AG20443 (cell line): ENCODE measurements around the gene TUSC2.
A peak's percentile ranks its signal among the peaks of the same experiment; 100 is the strongest.
"Not testable (repeated sequence)": the region's sequence is repeated elsewhere in the genome, so short reads cannot be mapped to it uniquely, and the experiment has no call there.

Experiments used
- DNase-seq: peaks from one replicate; pipeline ENCODE4 v3.0.0; 2012; ENCODE audit warnings: low spot score, mixed read lengths

Gene TUSC2

GRCh38 chr3:50317300-50317699 lies 10.7 kb downstream of the TUSC2 start:
- no peak for DNase-seq

- DNase-seq = no peak
Observed at GRCh38 chr3:50316657-50317242, 11.3 kb downstream of the TUSC2 start.

- DNase-seq = no peak
Observed at GRCh38 chr3:50314816-50315215, 13.2 kb downstream of the TUSC2 start.

- no peak for DNase-seq
Observed at GRCh38 chr3:50314342-50314741, 13.7 kb downstream of the TUSC2 start.

- DNase-seq = not testable (repeated sequence)
Observed at GRCh38 chr3:50312041-50312440, 16.0 kb downstream of the TUSC2 start.

- no peak for DNase-seq
Observed at GRCh38 chr3:50304601-50305000, 23.4 kb downstream of the TUSC2 start.

- DNase-seq = no peak
Observed at GRCh38 chr3:50303013-50303815, 24.8 kb downstream of the TUSC2 start, which contains the start of gene HYAL1. HYAL1 (minus strand) TSS chr3:50303574; CDS start chr3:50302956, 618 bp downstream.

- no peak for DNase-seq
Observed at GRCh38 chr3:50302095-50303012, 25.7 kb downstream of the TUSC2 start.

- DNase-seq = no peak
Observed at GRCh38 chr3:50300681-50301254, 27.3 kb downstream of the TUSC2 start.

GRCh38 chr3:50299929-50300680 lies 27.9 kb downstream of the TUSC2 start:
- DNase-seq = peak; percentile 33

GRCh38 chr3:50299638-50299928 lies 28.4 kb downstream of the TUSC2 start:
- no peak for DNase-seq

GRCh38 chr3:50298836-50299637 lies 29.0 kb downstream of the TUSC2 start, which contains the start of the genes HYAL3 and NAA80:
HYAL3 (minus strand) TSS chr3:50299405; CDS start chr3:50295602, 3,803 bp downstream.
NAA80 (minus strand) TSS chr3:50299405; CDS start chr3:50297463, 1,942 bp downstream.
- DNase-seq = peak; percentile 99

GRCh38 chr3:50297896-50298725 lies 29.9 kb downstream of the TUSC2 start:
- no peak for DNase-seq

- no peak for DNase-seq
Observed at GRCh38 chr3:50297384-50297775, 30.6 kb downstream of the TUSC2 start.

GRCh38 chr3:50296721-50297383 lies 31.2 kb downstream of the TUSC2 start:
- no peak for DNase-seq

GRCh38 chr3:50295553-50296431 lies 32.2 kb downstream of the TUSC2 start:
- DNase-seq = no peak

- no peak for DNase-seq
Observed at GRCh38 chr3:50294492-50295403, 33.3 kb downstream of the TUSC2 start.
